SK-N-DZ (cell line): ENCODE results near the gene SYNPO2. TPM values are rescaled to one million over a fixed set of nuclear protein-coding genes. Genes with fewer than 3 reads are reported as not detected.

Experiments
- DNase-seq: peaks from one replicate; pipeline ENCODE4 v3.0.0-alpha.2; 2015; ENCODE audit warnings: low spot score
- polyA plus RNA-seq, 2 experiments: library from polyadenylated mRNA; depleted of rRNA; stranded (reverse); fragments of >200 nt; gene quantifications; 2 replicates each; pipeline ENCODE4 v1.2.3, GENCODE V29; 2014

Gene SYNPO2, protein sequence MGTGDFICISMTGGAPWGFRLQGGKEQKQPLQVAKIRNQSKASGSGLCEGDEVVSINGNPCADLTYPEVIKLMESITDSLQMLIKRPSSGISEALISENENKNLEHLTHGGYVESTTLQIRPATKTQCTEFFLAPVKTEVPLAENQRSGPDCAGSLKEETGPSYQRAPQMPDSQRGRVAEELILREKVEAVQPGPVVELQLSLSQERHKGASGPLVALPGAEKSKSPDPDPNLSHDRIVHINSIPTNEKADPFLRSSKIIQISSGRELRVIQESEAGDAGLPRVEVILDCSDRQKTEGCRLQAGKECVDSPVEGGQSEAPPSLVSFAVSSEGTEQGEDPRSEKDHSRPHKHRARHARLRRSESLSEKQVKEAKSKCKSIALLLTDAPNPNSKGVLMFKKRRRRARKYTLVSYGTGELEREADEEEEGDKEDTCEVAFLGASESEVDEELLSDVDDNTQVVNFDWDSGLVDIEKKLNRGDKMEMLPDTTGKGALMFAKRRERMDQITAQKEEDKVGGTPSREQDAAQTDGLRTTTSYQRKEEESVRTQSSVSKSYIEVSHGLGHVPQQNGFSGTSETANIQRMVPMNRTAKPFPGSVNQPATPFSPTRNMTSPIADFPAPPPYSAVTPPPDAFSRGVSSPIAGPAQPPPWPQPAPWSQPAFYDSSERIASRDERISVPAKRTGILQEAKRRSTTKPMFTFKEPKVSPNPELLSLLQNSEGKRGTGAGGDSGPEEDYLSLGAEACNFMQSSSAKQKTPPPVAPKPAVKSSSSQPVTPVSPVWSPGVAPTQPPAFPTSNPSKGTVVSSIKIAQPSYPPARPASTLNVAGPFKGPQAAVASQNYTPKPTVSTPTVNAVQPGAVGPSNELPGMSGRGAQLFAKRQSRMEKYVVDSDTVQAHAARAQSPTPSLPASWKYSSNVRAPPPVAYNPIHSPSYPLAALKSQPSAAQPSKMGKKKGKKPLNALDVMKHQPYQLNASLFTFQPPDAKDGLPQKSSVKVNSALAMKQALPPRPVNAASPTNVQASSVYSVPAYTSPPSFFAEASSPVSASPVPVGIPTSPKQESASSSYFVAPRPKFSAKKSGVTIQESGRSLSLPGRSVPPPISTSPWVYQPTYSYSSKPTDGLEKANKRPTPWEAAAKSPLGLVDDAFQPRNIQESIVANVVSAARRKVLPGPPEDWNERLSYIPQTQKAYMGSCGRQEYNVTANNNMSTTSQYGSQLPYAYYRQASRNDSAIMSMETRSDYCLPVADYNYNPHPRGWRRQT
- 6.0 TPM in 2 replicates for polyA plus RNA-seq (2014; cell fraction: cytosol; rRNA removed)
- polyA plus RNA-seq (2014; cell fraction: nucleus; rRNA removed), result 4.6 and 5.4 TPM in 2 replicates

DNA sequence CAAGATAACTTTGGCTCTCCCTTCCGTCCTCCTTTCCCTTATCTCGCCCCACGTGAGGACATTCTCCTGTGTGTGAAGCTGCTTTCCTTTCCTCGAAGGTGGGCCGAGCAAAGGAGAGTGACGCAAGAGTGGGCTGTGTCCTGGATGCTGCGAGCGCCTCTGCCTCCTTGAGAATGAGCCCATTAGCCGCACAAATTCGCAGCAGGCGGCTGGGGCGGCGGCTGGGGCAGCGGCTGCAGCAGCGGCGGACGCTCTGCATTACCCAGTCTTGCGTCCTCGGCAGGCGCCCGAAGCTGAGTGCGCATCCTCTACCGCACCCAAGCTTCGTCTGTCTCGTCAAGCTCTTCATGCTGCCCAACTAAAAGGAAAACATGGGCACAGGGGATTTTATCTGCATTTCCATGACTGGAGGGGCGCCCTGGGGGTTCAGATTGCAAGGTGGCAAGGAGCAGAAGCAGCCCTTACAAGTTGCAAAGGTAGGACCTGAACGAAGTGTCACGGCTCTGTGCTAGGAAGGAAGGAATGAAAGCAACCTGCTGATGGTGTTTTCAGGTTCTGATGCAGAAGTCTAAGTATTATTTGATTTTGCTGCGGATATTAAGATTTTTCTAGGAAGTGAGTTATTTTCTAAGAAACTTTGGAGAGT, at the start of gene SYNPO2:
TSS of gene SYNPO2 (plus strand) at position 189 of the 646 bp plus-strand sequence. CDS start at position 372, 183 bp downstream.
- peak; percentile 87 for DNase-seq

DNA sequence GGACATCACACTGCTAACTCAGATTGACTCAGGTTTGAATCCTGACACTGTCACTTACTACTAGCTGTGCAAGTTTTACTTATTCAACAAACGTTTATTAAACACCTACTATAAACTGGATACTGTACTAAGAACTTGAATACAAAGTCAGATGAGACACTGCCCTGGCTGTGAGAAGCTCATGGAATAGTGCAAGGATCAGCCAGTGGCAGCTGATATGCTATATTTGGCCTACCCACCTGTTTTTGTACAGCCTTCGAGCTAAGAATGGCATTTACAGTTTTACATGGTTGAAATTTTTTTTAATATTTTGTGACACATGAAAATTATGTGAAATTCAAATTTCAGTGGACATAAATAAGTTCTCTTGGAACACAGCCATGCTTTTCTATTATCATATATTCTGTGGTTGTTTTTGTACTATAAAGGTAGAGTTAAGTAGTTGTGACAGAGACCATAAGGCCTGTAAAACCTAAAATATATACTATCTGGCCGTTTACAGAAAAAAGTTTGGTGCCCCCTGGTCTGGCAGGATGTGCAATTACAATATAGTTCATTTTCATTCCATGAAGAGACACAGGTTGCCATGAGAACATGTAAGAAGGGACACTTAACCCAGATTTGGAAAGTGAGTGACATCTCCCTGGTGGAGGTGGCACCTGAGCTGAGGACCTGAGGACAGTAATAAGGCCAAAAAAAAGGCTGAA, 49.3 kb upstream of the SYNPO2 start:
- DNase-seq, result no peak

DNA sequence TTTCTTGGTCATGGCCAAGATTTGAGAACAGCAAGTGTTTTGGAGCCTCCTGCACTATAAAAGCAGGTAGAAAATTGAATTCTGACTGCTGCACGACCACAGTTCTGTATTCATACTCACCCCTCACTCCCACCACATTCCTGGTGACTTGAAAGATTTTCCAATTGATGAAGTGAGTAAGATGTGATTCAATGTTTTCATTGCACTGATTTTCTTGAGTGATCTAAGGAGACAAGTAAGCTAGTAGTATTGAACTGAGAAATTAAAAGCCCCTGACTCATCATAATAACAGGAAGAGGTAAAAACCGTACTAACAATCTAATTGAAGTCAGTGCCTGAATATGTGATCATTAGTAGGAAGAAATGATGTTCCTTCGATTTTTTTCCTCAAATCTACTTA, 46.6 kb upstream of the SYNPO2 start:
- no peak for DNase-seq

DNA sequence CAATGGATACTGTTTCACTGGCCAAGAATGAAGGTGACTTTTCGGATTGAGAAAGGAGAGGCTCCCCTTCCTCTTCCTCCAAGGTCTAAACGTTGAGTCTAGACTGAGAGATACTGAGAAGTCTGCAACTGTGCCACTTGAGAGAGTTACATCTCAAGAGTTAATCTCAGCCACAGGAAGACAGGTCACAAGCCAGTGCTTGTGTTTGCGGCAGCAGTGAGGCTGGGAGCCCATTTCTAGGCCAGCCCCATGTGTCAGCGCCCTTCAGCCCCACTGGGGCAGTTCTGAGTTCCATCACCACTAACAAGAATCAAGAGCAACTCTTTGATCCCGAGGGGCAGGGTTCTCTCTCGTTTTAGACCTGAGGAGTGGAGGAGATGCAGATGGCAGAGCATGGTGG, 45.4 kb upstream of the SYNPO2 start:
- DNase-seq, result no peak

DNA sequence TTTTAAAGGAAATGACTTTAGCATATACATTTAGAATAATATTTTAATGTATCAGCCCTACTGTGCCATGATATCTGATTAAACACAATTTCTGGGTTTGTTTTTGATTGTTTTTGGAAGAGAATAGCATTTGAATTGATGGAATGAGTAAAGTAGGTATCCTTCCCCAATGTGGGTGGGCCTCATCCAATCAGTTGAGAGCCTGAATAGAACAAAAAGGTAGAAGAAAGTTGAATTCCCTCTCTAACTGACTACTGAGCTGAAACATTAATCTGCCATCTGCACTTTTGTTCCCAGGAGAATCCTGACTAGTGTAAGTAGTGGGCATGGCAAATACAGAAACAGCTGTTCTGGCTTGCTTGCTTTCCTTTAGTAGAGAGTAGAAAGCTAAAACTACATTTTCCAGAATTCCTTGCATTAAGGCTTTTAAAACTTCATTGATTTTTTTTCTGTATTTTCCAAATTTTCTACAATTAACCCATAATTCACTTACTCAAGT, 43.1 kb upstream of the SYNPO2 start:
- no peak for DNase-seq

DNA sequence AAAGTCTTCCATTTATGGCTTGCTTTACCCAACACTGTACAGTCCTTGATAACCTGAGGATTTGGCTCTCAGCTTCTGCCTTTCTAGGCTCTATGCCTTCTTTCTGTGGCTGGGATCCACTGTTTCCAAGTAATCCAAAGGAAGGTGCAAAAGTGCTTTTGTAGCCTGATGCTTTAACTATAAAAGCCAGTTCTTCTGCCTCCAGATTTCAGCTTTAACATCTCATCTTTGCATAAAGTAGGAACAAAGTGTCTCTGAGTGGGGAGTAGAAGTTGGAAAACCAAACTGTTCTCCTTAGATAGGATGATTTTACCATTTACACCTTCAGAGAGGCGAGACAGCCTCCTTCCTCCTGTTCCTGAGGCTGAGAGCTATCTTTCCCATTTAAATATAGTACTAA, 41.7 kb upstream of the SYNPO2 start:
- no peak for DNase-seq

DNA sequence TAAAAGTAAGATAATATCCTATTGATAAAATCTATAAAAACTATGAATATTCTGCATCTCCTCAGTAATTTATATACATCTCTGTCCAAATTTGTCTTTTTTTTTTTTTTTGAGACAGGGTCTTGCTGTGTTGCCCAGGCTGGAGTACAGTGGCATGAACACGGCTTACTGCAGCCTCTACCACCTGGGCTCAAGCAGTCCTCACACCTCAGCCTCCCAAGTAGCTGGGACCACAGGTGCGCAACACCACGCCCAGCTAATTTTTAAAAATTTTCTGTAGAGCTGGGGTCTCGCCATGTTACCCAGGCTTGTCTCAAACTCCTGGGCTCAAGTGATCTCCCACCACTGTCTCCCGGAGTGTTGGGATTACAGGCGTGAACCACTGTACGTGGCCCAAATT, 40.4 kb upstream of the SYNPO2 start:
- no peak for DNase-seq

DNA sequence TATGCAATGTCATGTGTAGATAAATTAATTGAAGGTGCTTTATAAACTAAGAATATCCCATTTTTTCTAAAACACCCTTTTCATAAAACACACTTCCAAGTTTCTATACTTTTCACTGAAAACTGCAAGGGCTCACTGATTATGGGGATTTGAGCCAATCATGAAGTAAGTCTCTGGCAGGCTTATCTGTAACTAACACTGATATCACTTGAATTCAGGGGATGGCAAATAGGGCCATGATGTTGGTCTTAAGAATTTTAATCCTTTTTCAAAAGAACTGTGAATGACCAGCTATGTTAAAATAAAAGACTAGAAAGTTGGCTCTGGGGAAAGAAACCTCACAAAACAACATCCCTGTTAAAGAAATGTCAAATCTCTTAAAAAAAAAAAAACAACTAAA, 39.8 kb upstream of the SYNPO2 start:
- DNase-seq, result no peak

DNA sequence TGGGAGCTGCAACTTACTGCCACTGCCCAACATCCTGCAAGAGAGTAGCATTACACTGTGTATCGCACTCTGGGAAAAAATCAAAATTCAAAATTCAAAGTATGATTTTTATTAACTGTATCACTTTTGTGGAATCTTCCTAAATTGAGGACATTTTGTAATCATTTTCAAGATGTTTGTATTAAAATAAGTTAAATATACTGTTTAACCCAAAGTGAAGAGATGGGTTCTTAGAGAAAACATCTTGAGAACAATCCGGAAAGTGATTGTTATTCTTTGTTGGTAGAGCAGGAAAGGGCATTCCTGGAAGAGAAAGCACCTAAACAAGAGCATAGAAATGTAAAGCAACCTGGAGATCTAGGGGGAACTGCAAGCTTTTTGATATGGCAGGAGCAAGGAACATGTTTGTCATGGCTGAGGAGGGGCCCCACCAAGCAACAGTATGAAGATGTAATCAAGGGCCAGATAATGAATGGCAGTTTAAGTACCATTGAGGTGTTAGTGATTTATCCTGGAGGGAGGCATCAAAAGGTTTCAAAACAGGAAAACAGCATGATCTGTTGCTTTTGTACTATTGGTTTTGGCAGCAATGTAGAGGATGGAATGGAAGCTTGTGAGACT, 38.7 kb upstream of the SYNPO2 start:
- DNase-seq, result no peak

DNA sequence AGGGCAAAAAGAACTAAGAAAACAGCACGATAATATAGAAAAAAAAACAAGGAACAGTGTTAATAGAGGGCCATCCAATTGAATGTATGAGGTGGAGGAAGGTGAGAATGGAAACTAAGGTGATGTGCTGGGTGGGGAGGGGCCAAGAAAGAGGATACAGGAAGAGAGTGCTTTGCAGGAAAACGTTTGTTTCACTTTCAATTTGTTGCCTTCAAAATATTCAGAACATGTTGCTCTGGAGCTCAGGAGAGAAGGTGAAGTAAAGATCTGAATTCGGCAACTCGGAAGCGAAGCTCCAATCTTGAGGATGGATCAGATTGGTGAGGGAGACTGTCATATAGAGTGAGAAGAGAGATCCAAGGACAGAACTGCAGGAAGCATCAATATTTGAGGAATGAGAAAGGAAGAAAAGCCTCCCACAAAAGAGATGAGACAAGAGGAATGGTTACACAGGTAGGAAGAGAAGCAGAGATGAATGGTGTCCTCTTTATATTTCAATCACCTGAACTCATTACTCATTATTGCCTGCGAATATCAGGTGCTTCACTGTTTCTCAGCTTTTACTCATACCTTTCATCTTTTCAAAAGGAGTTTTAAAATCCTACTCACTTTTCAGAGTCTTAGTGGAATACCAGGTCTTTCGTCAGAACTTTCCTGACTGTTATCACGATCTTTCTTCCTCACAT, 38.0 kb upstream of the SYNPO2 start:
- DNase-seq, result no peak

DNA sequence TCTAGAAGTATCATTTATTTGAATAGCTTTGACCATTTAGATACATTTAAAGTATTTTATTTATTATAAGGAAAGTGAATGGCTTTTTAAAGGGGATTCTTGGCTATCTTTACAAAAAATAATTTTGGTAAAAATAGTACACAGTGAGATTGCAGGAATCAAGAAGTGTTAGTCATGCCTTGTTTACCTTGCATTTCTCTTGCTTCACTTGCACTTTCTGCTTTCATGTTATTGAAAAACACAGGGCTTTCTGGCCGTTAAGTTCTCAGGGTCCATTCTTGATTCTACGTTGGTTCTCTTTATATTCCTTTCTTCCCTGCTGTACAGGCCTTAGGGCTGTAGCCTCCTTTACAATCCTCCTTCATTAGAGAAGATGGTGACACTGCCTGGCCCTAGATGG, 30.9 kb upstream of the SYNPO2 start:
- no peak for DNase-seq

DNA sequence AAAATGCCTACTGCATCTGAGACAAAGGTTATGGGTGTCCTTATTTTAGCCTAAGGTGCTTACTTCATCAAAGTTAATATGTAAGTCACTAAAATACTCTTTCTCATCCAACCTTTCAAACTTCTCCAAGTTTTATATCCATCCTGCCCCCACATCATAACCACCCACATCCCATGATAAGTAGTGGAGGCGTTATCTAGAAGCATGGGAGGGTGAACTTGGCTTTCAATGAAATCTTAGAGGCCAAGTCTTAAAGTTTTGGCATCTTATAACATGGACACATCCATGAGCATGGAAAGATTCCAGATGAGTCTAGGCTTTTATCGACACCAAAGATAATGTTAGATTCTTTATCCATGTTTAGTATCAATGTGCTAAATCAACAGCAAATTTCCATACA, 29.9 kb upstream of the SYNPO2 start:
- no peak for DNase-seq

DNA sequence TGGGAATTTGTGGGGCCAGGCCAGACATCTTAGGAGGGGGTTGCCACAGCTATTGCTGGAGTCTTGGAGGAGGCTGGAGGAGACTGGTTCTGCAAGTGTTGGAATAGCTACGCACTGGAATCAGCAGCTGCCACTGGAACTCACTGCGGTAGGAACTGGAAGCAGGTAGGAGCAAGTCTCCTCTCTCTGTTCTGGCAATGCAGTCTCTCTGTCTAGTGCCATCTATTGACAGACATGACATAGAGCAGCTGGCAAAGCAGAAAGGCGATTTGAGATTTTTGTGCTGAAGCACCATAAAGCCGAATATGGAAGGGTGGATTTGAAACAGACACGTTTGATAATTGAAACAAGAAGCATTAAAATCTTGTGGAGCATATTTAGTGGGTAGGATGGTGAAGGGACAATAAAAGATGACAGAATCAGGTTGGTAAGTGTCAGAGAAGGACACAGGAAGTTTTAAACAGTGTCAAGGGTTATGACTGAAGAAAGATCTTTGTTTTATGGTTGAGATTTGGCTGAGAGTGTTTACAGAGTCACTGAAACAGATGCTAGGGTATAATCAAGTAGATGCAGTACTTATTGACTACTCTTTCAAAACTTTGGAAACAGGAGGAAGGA, 23.5 kb upstream of the SYNPO2 start:
- peak; percentile 71 for DNase-seq

DNA sequence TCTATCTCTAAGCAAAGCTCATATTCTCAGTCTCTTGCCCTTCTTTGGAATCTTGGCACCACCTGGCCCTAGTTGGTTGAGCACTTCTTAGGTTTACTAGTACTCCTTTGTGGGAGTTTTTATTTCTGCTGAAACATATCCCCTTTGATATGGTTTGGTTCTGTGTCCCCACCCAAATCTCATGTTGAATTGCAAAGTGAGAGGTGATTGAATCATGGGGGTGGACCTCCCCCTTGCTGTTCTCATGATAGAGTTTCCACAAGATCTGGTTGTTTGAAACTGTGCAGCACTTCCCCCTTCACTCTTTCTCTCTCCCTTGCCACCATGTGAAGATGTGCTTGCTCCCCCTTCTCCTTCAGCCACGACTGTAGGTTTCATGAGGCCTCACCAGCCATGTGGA, 22.2 kb upstream of the SYNPO2 start:
- DNase-seq, result no peak

DNA sequence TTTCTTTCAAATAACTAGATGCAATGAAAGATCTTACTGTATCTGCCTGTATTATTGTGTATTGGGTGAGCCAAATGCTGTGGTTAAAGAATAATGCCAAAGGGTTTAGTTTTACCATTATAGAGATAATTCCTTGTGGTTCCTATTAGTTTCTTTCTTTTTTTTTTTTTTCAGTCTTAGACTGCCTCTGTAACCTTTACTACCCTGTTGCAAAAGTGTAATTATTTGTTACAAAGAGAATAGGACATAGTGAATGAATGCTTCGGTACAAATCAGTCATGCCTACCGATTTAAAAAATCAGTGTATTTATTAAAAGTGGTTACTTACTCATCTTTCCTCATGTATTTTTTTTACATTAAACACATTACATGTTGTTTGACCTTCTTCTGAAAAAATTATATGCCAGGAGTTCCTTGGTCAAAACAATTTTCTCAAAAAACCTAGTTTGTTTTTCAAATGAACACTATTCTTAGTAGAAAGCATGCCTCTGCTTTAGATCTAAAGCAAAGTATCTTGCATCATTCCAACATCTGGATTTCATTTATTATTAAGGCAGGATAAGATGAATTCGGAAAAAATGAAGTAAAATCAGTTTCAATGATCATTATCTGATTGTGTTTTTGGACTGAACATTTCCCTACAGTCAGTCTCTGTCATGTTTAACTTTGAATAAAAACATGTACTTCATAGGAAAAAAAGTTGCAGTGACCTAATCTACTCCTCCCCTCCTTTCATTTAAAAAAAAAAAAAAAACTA, 21.2 kb upstream of the SYNPO2 start:
- DNase-seq, result no peak

DNA sequence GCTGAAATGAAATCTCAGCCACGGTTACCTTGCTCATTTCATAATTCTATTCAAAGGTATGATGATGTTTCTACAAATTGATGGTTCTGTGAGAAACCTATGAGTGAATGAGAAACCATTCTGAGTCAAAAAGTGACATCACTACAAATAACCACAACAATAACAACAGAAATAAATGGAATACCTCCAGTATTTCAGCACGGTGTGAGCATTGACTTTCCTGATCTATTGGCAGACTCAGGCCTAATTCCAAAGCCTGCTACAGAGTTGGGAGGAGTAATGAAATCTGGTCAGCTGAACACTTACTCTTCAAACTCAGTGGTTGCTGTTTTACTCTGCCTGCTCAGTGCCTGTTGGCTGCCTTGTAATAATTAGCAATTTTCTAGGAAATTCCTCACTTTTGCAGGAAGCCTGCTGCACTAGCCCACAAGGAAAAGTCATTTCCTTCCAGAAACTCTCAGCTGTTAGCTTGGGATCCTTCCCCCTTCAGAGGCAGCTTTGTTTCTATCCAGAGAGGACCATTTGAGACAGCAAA, 18.8 kb upstream of the SYNPO2 start:
- no peak for DNase-seq

DNA sequence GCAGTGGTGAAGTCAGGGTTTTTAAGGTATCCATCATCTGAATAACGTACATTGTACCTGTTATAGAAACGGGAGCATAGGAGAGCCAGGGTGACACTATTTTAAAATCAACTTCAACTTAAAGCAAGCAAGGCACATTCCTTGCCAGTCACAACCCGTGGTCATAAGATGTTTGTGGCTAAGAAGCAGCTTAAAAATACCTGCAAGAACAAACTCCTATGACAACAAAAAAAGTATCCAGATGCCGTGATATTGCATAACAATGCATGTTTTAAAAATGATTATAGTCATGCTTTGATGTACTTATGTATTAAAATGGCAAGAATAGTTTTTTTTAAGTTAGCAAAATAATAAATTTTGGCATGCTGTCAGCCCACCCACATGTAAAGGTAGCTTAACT, 16.5 kb upstream of the SYNPO2 start:
- DNase-seq, result no peak

DNA sequence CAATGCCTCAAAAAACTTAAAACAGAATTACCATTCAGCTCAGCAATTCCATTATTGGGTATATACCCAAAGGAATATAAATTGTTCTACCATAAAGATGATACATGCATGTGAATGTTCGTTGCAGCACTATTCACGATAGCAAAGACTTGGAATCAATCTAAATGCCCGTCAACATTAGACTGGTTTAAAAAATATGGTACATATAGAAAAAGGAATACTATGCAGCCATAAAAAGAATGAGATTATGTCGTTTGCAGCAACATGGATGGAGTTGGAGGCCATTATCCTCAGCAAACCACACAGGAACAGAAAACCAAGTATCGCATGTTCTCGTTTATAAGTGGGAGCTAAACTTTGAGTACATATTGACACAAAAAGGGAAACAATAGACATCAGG, 10.9 kb upstream of the SYNPO2 start:
- DNase-seq, result no peak
